K562 (cell line): ENCODE measurements around the gene TBC1D2B. TPM values are rescaled to one million over a fixed set of nuclear protein-coding genes. Genes with fewer than 3 reads are reported as not detected.

Experiments used
- ATAC-seq: fragments of 200-7000 bp; cut with Tn5 transposase; 3 replicates; pipeline ENCODE4 v1.9.1; 2020; ENCODE audit warnings: moderate library complexity
- BruUV-seq: library from RNA; stranded (reverse); fragments of 400-500 nt; replicated peaks from 2 replicates; lab custom pipeline; 2021; lab: Mats Ljungman, UMichigan
- CTCF ChIA-PET: fragments of 300-600 bp; formaldehyde crosslinking; extraction: SDS; loops from one replicate; lab custom pipeline; 2021; ENCODE audit warnings: low intra/inter-chr PET ratio; lab: Yijun Ruan, JAX
- POLR2A ChIA-PET: fragments of 300-600, 350-650 bp; sonication (Branson Sonifier 250); formaldehyde crosslinking; extraction: SDS; loops from one replicate; lab custom pipeline; 2021; ENCODE audit warnings: antibody characterized with exemption, inconsistent platforms; lab: Yijun Ruan, JAX
- DNase-seq, 4 experiments: peaks; one replicate each; pipeline versions ENCODE4 v3.0.0 to v3.0.0-alpha.2; 2011 to 2018; ENCODE audit warnings: low spot score in 3 of 4, mixed read lengths in 3 of 4; ENCODE audit errors: extremely low read depth in 1 of 4
- FAIRE-seq: peaks from 2 replicates; lab custom pipeline; 2011; peaks lifted over from hg19 to GRCh38; lab: Jason Lieb, UNC
- H2AFZ ChIP-seq: 2 replicates; pipeline ENCODE4 v1.6.0; 2011; ENCODE audit warnings: low read depth, low read length, control low read depth, inconsistent platforms
- H3K27ac ChIP-seq: fragments of 200-600 bp; 3 replicates; pipeline ENCODE4 v1.8.0; 2011; ENCODE audit warnings: low read depth, mild to moderate bottlenecking, control low read depth, inconsistent platforms, low read length, moderate library complexity, mixed read lengths; ENCODE audit errors: extremely low read depth
- H3K27me3 ChIP-seq, 2 experiments: fragments of 300-600 bp in 1 of 2; 2 replicates in 1 of 2; 3 replicates in 1 of 2; pipeline versions ENCODE4 v1.6.0 to v1.8.0; 2011; ENCODE audit warnings: inconsistent platforms in 2 of 2, low read length in 2 of 2, mild to moderate bottlenecking in 1 of 2, mixed read lengths in 1 of 2, moderate library complexity in 1 of 2; ENCODE audit not compliant: control insufficient read depth in 2 of 2, insufficient read depth in 2 of 2
- H3K36me3 ChIP-seq: fragments of 300-600 bp; 3 replicates; pipeline ENCODE4 v1.8.0; 2011; ENCODE audit warnings: mild to moderate bottlenecking, low read length, inconsistent platforms; ENCODE audit not compliant: control insufficient read depth, insufficient read depth
- H3K4me1 ChIP-seq, 2 experiments: fragments of 200-600 bp in 1 of 2; replicated peaks in 1 of 2; 2 replicates in 1 of 2; 3 replicates in 1 of 2; pipeline versions ENCODE4 v1.5.1 to v1.8.0; 2011; ENCODE audit warnings: inconsistent platforms in 2 of 2, low read length in 2 of 2, mild to moderate bottlenecking in 1 of 2, mixed read lengths in 1 of 2, moderate library complexity in 1 of 2; ENCODE audit not compliant: control insufficient read depth in 2 of 2, insufficient read depth in 2 of 2
- H3K4me2 ChIP-seq: 2 replicates; pipeline ENCODE4 v1.6.1; 2011; ENCODE audit warnings: low read length, control low read depth, inconsistent platforms, mixed read lengths; ENCODE audit not compliant: insufficient read depth
- H3K4me3 ChIP-seq: fragments of 200-600 bp; sonication (generic), shearing (Covaris generic); 2 replicates; pipeline ENCODE4 v1.5.1; 2016; ENCODE audit warnings: control low read depth, inconsistent platforms
- H3K79me2 ChIP-seq: fragments of 200-600 bp; 3 replicates; pipeline ENCODE4 v1.8.0; 2011; ENCODE audit warnings: low read length, inconsistent platforms; ENCODE audit not compliant: control insufficient read depth, insufficient read depth
- H3K9ac ChIP-seq, 2 experiments: 2 replicates each; pipeline versions ENCODE4 v1.6.0 to v1.6.1; 2011; ENCODE audit warnings: low read depth in 2 of 2, low read length in 2 of 2, control low read depth in 1 of 2, inconsistent platforms in 1 of 2, mild to moderate bottlenecking in 1 of 2, mixed read lengths in 1 of 2; ENCODE audit not compliant: insufficient read depth in 1 of 2
- H3K9me1 ChIP-seq: one replicate; pipeline ENCODE4 v1.6.0; 2011; ENCODE audit warnings: inconsistent platforms, mild to moderate bottlenecking, low read length, moderate library complexity; ENCODE audit not compliant: control insufficient read depth, insufficient read depth
- H3K9me3 ChIP-seq: replicated peaks from 2 replicates; pipeline ENCODE4 v1.5.1; 2011; ENCODE audit warnings: low read depth, low read length, inconsistent platforms; ENCODE audit not compliant: control insufficient read depth, insufficient read depth
- H4K20me1 ChIP-seq: replicated peaks from 2 replicates; pipeline ENCODE4 v1.6.1; 2011; ENCODE audit warnings: low read length, inconsistent platforms, mixed read lengths; ENCODE audit not compliant: control insufficient read depth, insufficient read depth
- CHD1 ChIP-seq: fragments of 200-600 bp; sonication (generic); IDR thresholded peaks from one replicate; pipeline ENCODE4 v1.6.1; 2012; ENCODE audit warnings: mild to moderate bottlenecking, moderate library complexity, low read length, inconsistent platforms
- E2F3 ChIP-seq: fragments of 250-450 bp; sonication (Bioruptor Pico); IDR thresholded peaks from 2 replicates; pipeline ENCODE4 v1.4.0; 2020; ENCODE audit warnings: mild to moderate bottlenecking
- FOXJ3 ChIP-seq: sonication (generic); formaldehyde crosslinking; IDR thresholded peaks from 2 replicates; pipeline ENCODE4 v1.4.0; 2020; ENCODE audit warnings: mild to moderate bottlenecking, missing genetic modification reagents
- HEY1 ChIP-seq: fragments of 250-450 bp; sonication (Bioruptor Pico); IDR thresholded peaks from 2 replicates; pipeline ENCODE4 v1.5.0; 2020; ENCODE audit warnings: mild to moderate bottlenecking, moderate library complexity, borderline replicate concordance
- KDM4B ChIP-seq, 2 experiments: fragments of 450-650 bp in 1 of 2; sonication (generic) in 1 of 2; IDR thresholded peaks; 2 replicates each; pipeline ENCODE4 v1.6.1; 2016 to 2017; ENCODE audit warnings: borderline replicate concordance in 2 of 2, antibody characterized with exemption in 1 of 2, low read depth in 1 of 2, mild to moderate bottlenecking in 1 of 2
- KLF16 ChIP-seq: IDR thresholded peaks from 2 replicates; pipeline ENCODE4 v1.6.1; 2016; ENCODE audit warnings: antibody characterized with exemption
- MIER1 ChIP-seq: fragments of 450-650 bp; IDR thresholded peaks from 2 replicates; pipeline ENCODE4 v1.6.1; 2016; ENCODE audit warnings: antibody characterized with exemption, mild to moderate bottlenecking, low read depth
- MITF ChIP-seq: IDR thresholded peaks from 2 replicates; pipeline ENCODE4 v1.6.1; 2014; ENCODE audit warnings: antibody characterized with exemption
- PHTF2 ChIP-seq: fragments of 250-450 bp; sonication (Bioruptor Pico); IDR thresholded peaks from 2 replicates; pipeline ENCODE4 v1.5.0; 2021; ENCODE audit warnings: mild to moderate bottlenecking
- RFX1 ChIP-seq: fragments of 450-650 bp; IDR thresholded peaks from 2 replicates; pipeline ENCODE4 v1.6.1; 2016; ENCODE audit warnings: mild to moderate bottlenecking, moderate library complexity
- SMC3 ChIP-seq: conservative IDR thresholded peaks from 2 replicates; pipeline ENCODE4 v1.6.1; 2011; ENCODE audit warnings: low read depth, low read length, improper control_type of control experiment; ENCODE audit not compliant: insufficient read depth
- TAF9B ChIP-seq: fragments of 450-650 bp; IDR thresholded peaks from 2 replicates; pipeline ENCODE4 v1.6.1; 2018; ENCODE audit warnings: mild to moderate bottlenecking; ENCODE audit not compliant: partially characterized antibody
- ZNF184 ChIP-seq: sonication (generic); formaldehyde crosslinking; IDR thresholded peaks from 2 replicates; pipeline ENCODE4 v1.5.0; 2020; ENCODE audit warnings: missing genetic modification reagents
- ZNF224 ChIP-seq: sonication (generic); formaldehyde crosslinking; IDR thresholded peaks from 2 replicates; pipeline ENCODE4 v1.8.0; 2022; ENCODE audit warnings: mild to moderate bottlenecking, missing genetic modification reagents
- ZNF740 ChIP-seq, 3 experiments: fragments of 200-800 bp in 1 of 3; sonication (Bioruptor generic) in 1 of 3; sonication (generic) in 1 of 3; formaldehyde crosslinking in 1 of 3; IDR thresholded peaks; 2 replicates each; pipeline versions ENCODE4 v1.6.1 to v1.8.0; 2016 to 2022; ENCODE audit warnings: mild to moderate bottlenecking in 2 of 3, missing compliant biosample characterization in 2 of 3, missing genetic modification characterization in 2 of 3, missing genetic modification reagents in 1 of 3
- ZSCAN29 ChIP-seq: fragments of 450-650 bp; IDR thresholded peaks from 2 replicates; pipeline ENCODE4 v1.6.1; 2017
- WGBS: fragments of 100-300 bp; shearing (Covaris generic); methylation state at CpG from one replicate; pipeline ENCODE4 v1.1.6; 2016; ENCODE audit warnings: low coverage, mixed read lengths; ENCODE audit not compliant: insufficient coverage; ENCODE audit errors: missing lambda C conversion rate; 5-methylcytosine and 5-hydroxymethylcytosine counted together
- in situ Hi-C: fragments of 300-500 bp; cut with MboI; formaldehyde crosslinking; loops from 4 replicates; pipeline ENCODE4 v1.15.0; 2018; ENCODE audit warnings: inconsistent platforms, mixed read lengths
- intact Hi-C: fragments of 100-400 bp; cut with micrococcal nuclease; formaldehyde crosslinking; loops from 2 replicates; pipeline ENCODE4 v1.14.2; 2022
- polyA plus RNA-seq, 8 experiments: library from polyadenylated mRNA; depleted of rRNA in 4 of 8; stranded (reverse) in 5 of 8; unstranded in 3 of 8; fragments of >200 nt; fragmentation: Nextera tagmentation in 2 of 8; fragmentation: Illumina TruSeq in 1 of 8; extraction: Ambion mirVana in 2 of 8; extraction: Trizol in 1 of 8; gene quantifications; 2 replicates each; pipeline versions ENCODE4 v1.2.1 to v1.2.3, GENCODE V29; 2011 to 2014; ENCODE audit warnings: inconsistent platforms in 1 of 8, missing spikeins in 1 of 8
- total RNA-seq, 7 experiments: library from RNA; depleted of rRNA in 6 of 7; stranded (reverse); fragments of >200 nt in 6 of 7; fragmentation: Illumina TruSeq in 2 of 7; extraction: Trizol in 2 of 7; gene quantifications; 2 replicates each; pipeline versions ENCODE4 v1.2.1 to v1.2.3, GENCODE V29; 2011 to 2021; ENCODE audit warnings: low replicate concordance in 1 of 7

Gene TBC1D2B
- total and polyA plus RNA-seq, 9 of the 15 experiments (the other 6 are each of a cell fraction or from before 2014, with no cell fraction given), result 0.15 to 16.3 (median 8.9) TPM

GRCh38 chr15:77993374-77993911 is 84.1 kb downstream of the TBC1D2B start:
- no peaks in the 10 kb centered on the region for H4K20me1 ChIP-seq
- ATAC-seq, result no peak
- WGBS, result 54% methylated on average over 8 of the region's 15 CpGs
- H3K4me3 ChIP-seq, result no peak overlapping the region
- no TSS peak for BruUV-seq
- no peak overlapping the region; a peak in 1 of 4 replicates for H3K9ac ChIP-seq
- H3K27me3 ChIP-seq, result no peaks in the 10 kb centered on the region; a peak in 1 of 5 replicates
- no peak overlapping the region for H3K4me2 ChIP-seq
- no peak for FAIRE-seq
- CTCF ChIA-PET, result no interaction called here
- no peaks in the 10 kb centered on the region for H3K9me3 ChIP-seq
- H3K4me1 ChIP-seq, result peaks cover 0 to 36% of the 10 kb centered on the region in 2 experiments; a peak in 2 of 5 replicates
- no peaks in the 10 kb centered on the region for H3K9me1 ChIP-seq
- no peaks in the 10 kb centered on the region for H3K36me3 ChIP-seq
- no peak for DNase-seq
- no peak overlapping the region for H2AFZ ChIP-seq
- in situ Hi-C loops (loop anchor here (5.0 kb wide), 1 partner anchor 769 kb away; no protein-coding TSS in a partner anchor), intact Hi-C loops (no loop called here)
- POLR2A ChIA-PET, result no interaction called here
- H3K27ac ChIP-seq, result no peak overlapping the region
- H3K79me2 ChIP-seq, result no peaks in the 10 kb centered on the region
- TF ChIP-seq ZNF184 (CRISPR knock-in tag), result no peak
- no peak for TF ChIP-seq KDM4B (IDR thresholded peaks at IDR 0.05; ENCODE audit: borderline replicate concordance in 2 of 2, low read depth in 1 of 2)
- TF ChIP-seq SMC3, result no peak
- no peak for TF ChIP-seq HEY1
- TF ChIP-seq RFX1, result no peak
- no peak for TF ChIP-seq MITF
- TF ChIP-seq ZNF740 (CRISPR knock-in tag; IDR thresholded peaks at IDR 0.05), result no peak
- TF ChIP-seq ZNF740 (tag; IDR thresholded peaks at IDR 0.05), result no peak
- no peak for TF ChIP-seq ZNF224
- no peak for TF ChIP-seq KLF16
- no peak for TF ChIP-seq FOXJ3 (CRISPR knock-in tag)
- no peak for TF ChIP-seq PHTF2
- no peak for TF ChIP-seq E2F3 (CRISPR knock-in tag)
- no peak for TF ChIP-seq ZSCAN29
- TF ChIP-seq MIER1, result no peak
- TF ChIP-seq CHD1, result no peak
- no peak for TF ChIP-seq TAF9B
